Measurements from ENCODE around the gene RAD21L1. TPM values are rescaled to one million over a fixed set of nuclear protein-coding genes. Genes with fewer than 3 reads are reported as not detected.

The RAD21L1 gene
- total RNA-seq, 2 donors from 2014 or later, result not detected

DNA sequence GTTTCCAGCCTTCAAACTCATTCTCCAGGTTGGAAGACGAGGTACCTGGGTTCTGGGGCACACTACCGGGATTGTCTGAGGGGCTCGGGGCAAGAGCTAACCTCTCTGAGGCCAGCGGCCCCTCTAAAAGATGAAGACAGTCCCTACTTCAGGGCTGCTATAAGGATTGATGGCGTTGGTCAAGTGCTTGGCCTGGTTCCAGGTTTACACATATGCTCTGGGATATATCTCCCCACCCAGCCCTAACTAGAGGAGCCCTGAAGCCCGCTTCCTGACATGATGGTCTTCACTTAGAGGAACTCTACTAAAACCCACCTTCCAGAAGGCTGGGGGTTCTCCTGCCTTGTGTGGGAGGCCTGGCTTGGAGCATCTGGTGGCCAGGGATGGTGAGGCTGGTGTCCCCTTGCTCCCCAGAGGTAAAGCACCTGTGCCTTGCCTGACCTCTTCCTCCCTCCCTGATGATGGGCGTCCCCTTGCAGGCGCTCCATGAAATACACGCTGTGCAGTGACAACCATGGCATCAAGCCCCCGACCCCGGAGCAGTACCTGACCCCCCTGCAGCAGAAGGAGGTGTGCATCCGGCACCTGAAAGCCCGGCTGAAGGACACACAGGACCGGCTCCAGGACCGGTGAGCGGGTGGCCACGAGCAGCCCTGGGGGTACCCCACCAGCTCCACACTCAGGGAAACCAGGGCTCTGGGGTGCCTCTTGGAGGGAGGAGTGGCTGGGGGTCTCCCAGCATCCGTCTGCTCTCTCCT lies 74.4 kb downstream of the RAD21L1 start:
- H3K4me3 ChIP-seq, result no peak overlapping the region
- no peak for DNase-seq (ENCODE audit: low spot score)
- H3K4me1 ChIP-seq, result no peaks in the 10 kb centered on the region
- no peaks in the 10 kb centered on the region for H3K9me3 ChIP-seq
- no peaks in the 10 kb centered on the region for H3K27me3 ChIP-seq
- H3K27ac ChIP-seq, result no peak overlapping the region
- H3K36me3 ChIP-seq, result peaks cover 2% of the 10 kb centered on the region
- TF ChIP-seq CTCF (IDR thresholded peaks at IDR 0.05), result no peak

DNA sequence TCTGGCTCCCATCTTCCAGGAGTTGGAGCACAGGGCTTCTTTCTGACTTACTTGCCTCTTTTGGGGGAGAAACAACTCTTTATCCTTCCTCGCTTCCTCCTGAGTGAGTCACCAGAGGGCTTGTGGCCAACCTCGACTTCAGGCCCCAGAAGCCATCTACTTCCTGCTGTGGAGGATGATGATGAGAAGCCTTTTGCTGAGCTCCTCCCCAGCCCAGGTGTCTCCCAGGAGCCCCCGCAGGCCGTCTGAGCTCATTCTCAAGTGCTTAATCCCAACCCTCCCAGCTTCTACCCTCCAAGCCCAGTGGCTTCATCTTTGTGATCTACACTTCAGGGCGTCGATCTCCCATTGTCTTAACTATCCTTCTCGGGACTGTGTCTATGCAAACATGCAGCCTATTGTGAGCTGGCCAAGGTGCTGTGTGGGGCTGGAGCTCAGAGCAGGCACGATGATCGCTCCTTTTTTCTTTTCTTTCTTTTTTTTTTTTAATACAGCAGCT lies 75.2 kb downstream of the RAD21L1 start:
- H3K36me3 ChIP-seq, result peaks cover 6% of the 10 kb centered on the region
- H3K4me3 ChIP-seq, result no peak overlapping the region
- H3K27ac ChIP-seq, result no peak overlapping the region
- no peaks in the 10 kb centered on the region for H3K9me3 ChIP-seq
- no peaks in the 10 kb centered on the region for H3K27me3 ChIP-seq
- no peaks in the 10 kb centered on the region for H3K4me1 ChIP-seq
- TF ChIP-seq CTCF (IDR thresholded peaks at IDR 0.05), result no peak
- DNase-seq (ENCODE audit: low spot score), result no peak

- peaks cover 6% of the 10 kb centered on the region for H3K36me3 ChIP-seq
- no peak overlapping the region for H3K4me3 ChIP-seq
- DNase-seq (ENCODE audit: low spot score), result no peak
- H3K9me3 ChIP-seq, result no peaks in the 10 kb centered on the region
- no peaks in the 10 kb centered on the region for H3K4me1 ChIP-seq
- H3K27ac ChIP-seq, result no peak overlapping the region
- no peak for TF ChIP-seq CTCF (IDR thresholded peaks at IDR 0.05)
- no peaks in the 10 kb centered on the region for H3K27me3 ChIP-seq
Observed at GRCh38 chr20:1302685-1303541, 77.1 kb downstream of the RAD21L1 start.

DNA sequence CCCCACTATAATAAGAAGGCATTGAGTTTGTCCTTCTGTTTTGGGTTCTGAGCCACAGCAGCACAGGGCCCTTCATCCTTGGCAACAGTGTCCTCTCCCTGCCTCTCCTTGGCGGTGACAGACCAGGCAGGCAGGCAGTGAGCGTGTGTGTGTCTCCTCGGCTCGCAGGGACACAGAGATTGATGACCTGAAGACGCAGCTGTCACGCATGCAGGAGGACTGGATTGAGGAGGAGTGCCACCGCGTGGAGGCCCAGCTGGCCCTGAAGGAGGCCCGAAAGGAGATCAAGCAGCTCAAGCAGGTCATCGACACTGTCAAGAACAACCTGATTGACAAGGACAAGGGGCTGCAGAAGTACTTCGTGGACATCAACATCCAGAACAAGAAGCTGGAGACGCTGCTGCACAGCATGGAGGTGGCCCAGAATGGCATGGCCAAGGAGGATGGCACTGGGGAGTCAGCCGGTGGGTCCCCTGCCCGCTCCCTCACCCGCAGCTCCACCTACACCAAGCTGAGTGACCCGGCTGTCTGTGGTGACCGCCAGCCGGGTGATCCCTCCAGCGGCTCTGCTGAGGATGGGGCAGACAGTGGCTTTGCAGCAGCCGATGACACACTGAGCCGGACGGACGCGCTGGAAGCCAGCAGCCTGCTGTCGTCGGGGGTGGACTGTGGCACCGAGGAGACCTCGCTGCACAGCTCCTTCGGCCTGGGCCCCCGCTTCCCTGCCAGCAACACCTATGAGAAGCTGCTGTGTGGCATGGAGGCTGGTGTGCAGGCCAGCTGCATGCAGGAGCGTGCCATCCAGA lies 79.1 kb downstream of the RAD21L1 start:
- Histone ChIP-seq H3K27ac (no peak overlapping the region), H3K4me3 (no peak overlapping the region), H3K4me1 (no peaks in the 10 kb centered on the region), H3K36me3 (peaks cover 6% of the 10 kb centered on the region), H3K9me3 (no peaks in the 10 kb centered on the region), H3K27me3 (no peaks in the 10 kb centered on the region)
- TF ChIP-seq CTCF (IDR thresholded peaks at IDR 0.05), result no peak
- DNase-seq (ENCODE audit: low spot score), result no peak

Other genes with a start within 250 kb of the RAD21L1 start
- gene RSPO4, start 223.7 kb upstream of the RAD21L1 start, total RNA-seq, result under 1 TPM; 0.15 to 0.20 TPM
- gene PSMF1, start 107.4 kb upstream of the RAD21L1 start, total RNA-seq, result 100 to 1,000 TPM in 1 of 2 donors, 10 to 100 TPM in 1; 88.6 to 116 TPM
- 1 to 10 TPM in 1 of 2 donors, under 1 TPM in 1; 0.83 to 4.6 TPM for gene TMEM74B, start 41.1 kb upstream of the RAD21L1 start, total RNA-seq
- under 1 TPM in 1 of 2 donors, not detected in 1; 0.20 TPM for gene C20orf202, start 22.6 kb upstream of the RAD21L1 start, total RNA-seq
- 10 to 100 TPM in 1 of 2 donors, 1 to 10 TPM in 1; 5.0 to 10.1 TPM for gene SNPH, start 40.2 kb downstream of the RAD21L1 start, total RNA-seq
- 1 to 10 TPM; 2.9 to 3.9 TPM for gene SDCBP2, start 103.1 kb downstream of the RAD21L1 start, total RNA-seq
- 10 to 100 TPM; 73.5 to 98.7 TPM for gene FKBP1A, start 167.0 kb downstream of the RAD21L1 start, total RNA-seq
- 10 to 100 TPM; 28.5 to 34.3 TPM for gene NSFL1C, start 240.8 kb downstream of the RAD21L1 start, total RNA-seq

Data from right atrium auricular region (tissue), 2 donors.